HG03159 (cell line): ENCODE data around the gene PTGER4.
A peak's percentile ranks its signal among the peaks of the same experiment; 100 is the strongest.
"Not testable (repeated sequence)": the region's sequence is repeated elsewhere in the genome, so short reads cannot be mapped to it uniquely, and the experiment has no call there.

ENCODE experiments used
- ATAC-seq: cut with Tn5 transposase; IDR thresholded peaks from one replicate; pipeline ENCODE4 v1.9.1; 2021; ENCODE audit warnings: mild to moderate bottlenecking, moderate library complexity; ENCODE audit not compliant: unreplicated experiment

PTGER4 gene

GRCh38 chr5:40679913-40680681 lies at the start of gene PTGER4:
Gene PTGER4, plus strand, starts transcription at chr5:40679915. Its CDS starts 1,079 bp downstream, at chr5:40680994.
- peak; percentile 26 for ATAC-seq

- no peak for ATAC-seq
Observed at GRCh38 chr5:40630126-40630525, 49.6 kb upstream of the PTGER4 start.

- ATAC-seq = no peak
Observed at GRCh38 chr5:40631236-40631635, 48.5 kb upstream of the PTGER4 start.

GRCh38 chr5:40634154-40634553 lies 45.6 kb upstream of the PTGER4 start:
- ATAC-seq = no peak

- no peak for ATAC-seq
Observed at GRCh38 chr5:40634593-40634992, 45.1 kb upstream of the PTGER4 start.

- not testable (repeated sequence) for ATAC-seq
Observed at GRCh38 chr5:40639531-40639930, 40.2 kb upstream of the PTGER4 start.

GRCh38 chr5:40646266-40646665 lies 33.4 kb upstream of the PTGER4 start:
- no peak for ATAC-seq

- ATAC-seq = no peak
Observed at GRCh38 chr5:40648150-40648549, 31.6 kb upstream of the PTGER4 start.

- no peak for ATAC-seq
Observed at GRCh38 chr5:40649463-40650030, 30.2 kb upstream of the PTGER4 start.

- no peak for ATAC-seq
Observed at GRCh38 chr5:40651201-40651600, 28.5 kb upstream of the PTGER4 start.

- ATAC-seq = no peak
Observed at GRCh38 chr5:40652441-40653220, 27.1 kb upstream of the PTGER4 start.

- ATAC-seq = no peak
Observed at GRCh38 chr5:40653221-40654022, 26.3 kb upstream of the PTGER4 start.

GRCh38 chr5:40654377-40654991 lies 25.2 kb upstream of the PTGER4 start:
- no peak for ATAC-seq

- no peak for ATAC-seq
Observed at GRCh38 chr5:40655138-40655537, 24.6 kb upstream of the PTGER4 start.

GRCh38 chr5:40656091-40656490 lies 23.6 kb upstream of the PTGER4 start:
- ATAC-seq = not testable (repeated sequence)

GRCh38 chr5:40656766-40657165 lies 22.9 kb upstream of the PTGER4 start:
- no peak for ATAC-seq

GRCh38 chr5:40660751-40661150 lies 19.0 kb upstream of the PTGER4 start:
- ATAC-seq = no peak

GRCh38 chr5:40665635-40666298 lies 13.9 kb upstream of the PTGER4 start:
- no peak for ATAC-seq

- no peak for ATAC-seq
Observed at GRCh38 chr5:40666657-40667056, 13.1 kb upstream of the PTGER4 start.

GRCh38 chr5:40667161-40667663 lies 12.5 kb upstream of the PTGER4 start:
- no peak for ATAC-seq
